Mammary epithelial cell (primary cell): ENCODE data around the gene LRMDA.

Source experiments
- CTCF ChIP-seq, 2 donors: IDR thresholded peaks in 1 of 2; conservative IDR thresholded peaks in 1 of 2; 2 replicates each; pipeline ENCODE4 v1.5.1; 2011 to 2012; ENCODE audit warnings: inconsistent platforms in 2 of 2, low read length in 2 of 2, mild to moderate bottlenecking in 2 of 2, control low read depth in 1 of 2, low read depth in 1 of 2; ENCODE audit not compliant: insufficient read depth in 1 of 2; ENCODE audit errors: extremely low read depth in 1 of 2
- EZH2 ChIP-seq: IDR thresholded peaks from 2 replicates; pipeline ENCODE4 v1.6.1; 2012; ENCODE audit warnings: low read length, inconsistent platforms, borderline replicate concordance

DNA sequence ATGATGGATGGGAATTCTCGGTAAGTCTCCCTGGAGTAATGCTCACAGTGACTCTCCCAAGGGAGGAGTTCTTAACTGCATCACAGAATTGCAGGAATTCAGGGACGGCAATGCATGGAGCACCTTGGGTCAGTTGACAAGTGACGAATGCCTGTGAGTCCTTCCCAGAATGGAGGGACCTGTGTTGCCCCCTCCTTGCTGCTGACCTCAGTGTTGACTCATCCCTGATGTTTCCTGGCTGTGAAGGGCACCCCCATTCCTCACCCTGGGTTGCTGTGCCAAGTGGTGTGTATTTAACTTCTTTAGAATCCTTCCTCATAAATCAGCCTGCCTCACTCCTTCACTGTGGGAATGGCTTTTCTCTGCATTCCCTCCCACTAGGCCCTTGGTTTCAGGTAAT, 98.9 kb downstream of the LRMDA start:
- TF ChIP-seq CTCF (conservative IDR thresholded peaks at IDR 0.05 in 1 of 2, IDR thresholded peaks at IDR 0.05 in 1 of 2; ENCODE audit: extremely low read depth in 1 of 2, insufficient read depth in 1 of 2, low read depth in 1 of 2, low read length in 2 of 2) (no peak), EZH2 (no peak)
